ENCODE data around the gene ABCB9. TPM values are rescaled to one million over a fixed set of nuclear protein-coding genes. Genes with fewer than 3 reads are reported as not detected.

The ABCB9 gene
- total RNA-seq, 1 experiment from 2014 or later, result 4.6 TPM

GRCh38 chr12:122974274-122974891, 8.1 kb upstream of the ABCB9 start:
- no peak for TF ChIP-seq CTCF (conservative IDR thresholded peaks at IDR 0.05)
- Histone ChIP-seq H3K18ac (ENCODE audit: insufficient read length, low read depth, low read length) (peak overlapping the region; percentile 88), H2AFZ (ENCODE audit: low read length) (no peak overlapping the region), H3K9me3 (ENCODE audit: control insufficient read depth, low read depth, low read length) (no peaks in the 10 kb centered on the region), H3K23ac (ENCODE audit: insufficient read length, low read depth, low read length) (no peak overlapping the region), H3K4me2 (ENCODE audit: insufficient read depth, insufficient read length, low read length) (peak overlapping the region; percentile 99), H2BK15ac (ENCODE audit: low read depth, low read length) (no peak overlapping the region), H2BK12ac (ENCODE audit: insufficient read length, low read depth, low read length) (no peak overlapping the region), H4K8ac (replicated peaks; ENCODE audit: insufficient read length, low read depth, low read length) (no peak overlapping the region), H3K9ac (ENCODE audit: extremely low read depth, insufficient read length, low read length) (peak overlapping the region; percentile 80), H3K4ac (ENCODE audit: low read depth, low read length) (no peak overlapping the region), H3K4me1 (ENCODE audit: insufficient read depth, low read length) (no peaks in the 10 kb centered on the region; the same call in 1 of the 2 replicates), H3K79me1 (ENCODE audit: insufficient read depth, low read depth, low read length, poor library complexity, severe bottlenecking) (no peaks in the 10 kb centered on the region), H3T11ph (ENCODE audit: low read length) (no peak overlapping the region), H2BK120ac (ENCODE audit: low read depth, low read length, poor library complexity, severe bottlenecking) (no peak overlapping the region), H2AK5ac (ENCODE audit: insufficient read length, low read length) (no peak overlapping the region), H3K79me2 (ENCODE audit: insufficient read depth, low read length) (no peaks in the 10 kb centered on the region), H2BK5ac (ENCODE audit: insufficient read length, low read length) (no peak overlapping the region), H3K27me3 (ENCODE audit: insufficient read depth, low read length) (no peaks in the 10 kb centered on the region), H4K5ac (ENCODE audit: insufficient read length, low read depth, low read length) (no peak overlapping the region), H3K14ac (ENCODE audit: insufficient read depth, low read length) (peak overlapping the region; percentile 93; the same call in 1 of the 2 replicates), H2BK20ac (ENCODE audit: low read depth, low read length, poor library complexity, severe bottlenecking) (no peak overlapping the region), H3K23me2 (ENCODE audit: insufficient read length, low read depth, low read length, poor library complexity, severe bottlenecking) (peaks cover 8% of the 10 kb centered on the region), H3K56ac (ENCODE audit: insufficient read length, low read depth, low read length) (no peak overlapping the region), H4K20me1 (ENCODE audit: control insufficient read depth, insufficient read depth, insufficient read length) (no peaks in the 10 kb centered on the region), H4K91ac (ENCODE audit: insufficient read length, low read depth, low read length) (no peak overlapping the region), H3K27ac (ENCODE audit: insufficient read length, low read depth, low read length) (no peak overlapping the region)
- peaks cover 0 to 4% (median 0%) of the 10 kb centered on the region in 3 experiments; a peak in 3 of 7 replicates for H3K36me3 Mint-ChIP-seq (ENCODE audit: insufficient read depth in 1 of 3, low read depth in 3 of 3)
- DNase-seq, result peak; percentile 99
- no CpG with 5 or more reads among the region's 32 CpGs for WGBS (ENCODE audit: extremely low coverage, insufficient read length, low lambda C conversion rate)
- peak overlapping the region; percentile 97 to 98 for H3K4me3 Mint-ChIP-seq
- H3K27ac Mint-ChIP-seq, result peak overlapping the region; percentile 98 to 99 (median 99)
- no peaks in the 10 kb centered on the region for H3K9me3 Mint-ChIP-seq
- no peaks in the 10 kb centered on the region; the same call in 1 of the 2 replicates for H3K27me3 Mint-ChIP-seq (ENCODE audit: low read depth)
- peaks cover 13 to 14% of the 10 kb centered on the region in 2 experiments for H3K4me1 Mint-ChIP-seq
